B cell (primary cell): ENCODE measurements around the gene ARID3A. TPM values are rescaled to one million over a fixed set of nuclear protein-coding genes. Genes with fewer than 3 reads are reported as not detected.
A peak's percentile ranks its signal among the peaks of the same experiment; 100 is the strongest.

ENCODE experiments used
- ATAC-seq: fragments of 200-7000 bp; cut with Tn5 transposase; one replicate; pipeline ENCODE4 v1.10.0; 2021; ENCODE audit warnings: low read depth, mild to moderate bottlenecking, moderate number of reproducible peaks, moderate library complexity
- CTCF ChIA-PET: fragments of 350-600 bp; sonication (Branson Sonifier 250); formaldehyde crosslinking; loops from one replicate; lab custom pipeline; 2021; ENCODE audit warnings: antibody characterized with exemption, inconsistent platforms; lab: Charles Lee
- POLR2A ChIA-PET: fragments of 350-600 bp; sonication (Branson Sonifier 250); formaldehyde crosslinking; loops from one replicate; lab custom pipeline; 2021; ENCODE audit warnings: antibody characterized with exemption; lab: Charles Lee
- DNase-seq: peaks from one replicate; pipeline ENCODE4 v3.0.0; 2013
- H2AFZ ChIP-seq: 2 replicates; pipeline ENCODE4 v1.6.1; 2012; ENCODE audit warnings: mild to moderate bottlenecking, low read depth, low read length; ENCODE audit not compliant: insufficient read depth, poor library complexity, severe bottlenecking
- H3K27ac ChIP-seq, 2 donors: 1 replicate in 1 of 2; 2 replicates in 1 of 2; pipeline ENCODE4 v1.5.1; 2012 to 2013; ENCODE audit warnings: low read length in 2 of 2, mild to moderate bottlenecking in 2 of 2, moderate library complexity in 1 of 2
- H3K27me3 ChIP-seq, 4 experiments: fragments of 200-600 bp in 1 of 4; sonication (generic) in 1 of 4; replicated peaks in 1 of 4; 1 replicate in 2 of 4; 2 replicates in 2 of 4; pipeline versions ENCODE4 v1.6.1 to v1.7.0; 2013 to 2016; ENCODE audit warnings: low read length in 3 of 4, mild to moderate bottlenecking in 2 of 4, mixed read lengths in 1 of 4, moderate library complexity in 1 of 4; ENCODE audit not compliant: insufficient read depth in 4 of 4, control insufficient read depth in 3 of 4; ENCODE audit errors: control extremely low read depth in 1 of 4
- H3K36me3 ChIP-seq, 2 experiments: replicated peaks in 1 of 2; 1 replicate in 1 of 2; 2 replicates in 1 of 2; pipeline versions ENCODE4 v1.6.1 to v1.7.1; 2013; ENCODE audit warnings: low read length in 1 of 2; ENCODE audit not compliant: insufficient read depth in 2 of 2, control insufficient read depth in 1 of 2; ENCODE audit errors: control extremely low read depth in 1 of 2, extremely low read depth in 1 of 2
- H3K4me1 ChIP-seq, 2 donors: fragments of 200-600 bp in 1 of 2; sonication (generic) in 1 of 2; 1 replicate in 1 of 2; 2 replicates in 1 of 2; pipeline versions ENCODE4 v1.5.1 to v1.6.1; 2013 to 2017; ENCODE audit warnings: low read length in 2 of 2; ENCODE audit not compliant: control insufficient read depth in 2 of 2, insufficient read depth in 2 of 2
- H3K4me2 ChIP-seq: replicated peaks from 2 replicates; pipeline ENCODE3; 2012; ENCODE audit warnings: mild to moderate bottlenecking, low read depth, low read length; ENCODE audit not compliant: poor library complexity, severe bottlenecking
- H3K4me3 ChIP-seq, 5 experiments: fragments of 200-600 bp in 1 of 5; sonication (generic) in 1 of 5; 1 replicate in 3 of 5; 2 replicates in 2 of 5; pipeline versions ENCODE4 v1.5.1 to v1.7.0; 2011 to 2016; ENCODE audit warnings: low read length in 4 of 5, mild to moderate bottlenecking in 4 of 5, low read depth in 2 of 5, control low read depth in 1 of 5, moderate library complexity in 1 of 5; ENCODE audit not compliant: insufficient read depth in 1 of 5; ENCODE audit errors: control extremely low read depth in 1 of 5, extremely low read depth in 1 of 5
- H3K79me2 ChIP-seq: fragments of 200-600 bp; sonication (generic); one replicate; pipeline ENCODE4 v1.6.0; 2016; ENCODE audit warnings: low read length; ENCODE audit not compliant: control insufficient read depth, insufficient read depth
- H3K9ac ChIP-seq: fragments of 200-600 bp; sonication (generic); 2 replicates; pipeline ENCODE4 v1.6.1; 2017; ENCODE audit warnings: mild to moderate bottlenecking, low read length, moderate library complexity
- H3K9me3 ChIP-seq, 3 donors: one replicate each; pipeline versions ENCODE4 v1.6.1 to v1.7.1; 2013; ENCODE audit warnings: low read length in 2 of 3; ENCODE audit not compliant: control insufficient read depth in 2 of 3, insufficient read depth in 1 of 3; ENCODE audit errors: control extremely low read depth in 1 of 3
- H4K20me1 ChIP-seq: 2 replicates; pipeline ENCODE4 v1.6.0; 2012; ENCODE audit warnings: mild to moderate bottlenecking, low read length; ENCODE audit not compliant: insufficient read depth, control insufficient read depth, poor library complexity, severe bottlenecking
- H3K27ac Mint-ChIP-seq: one replicate; pipeline ENCODE4 v1.8.0; 2021; ENCODE audit warnings: mixed read lengths
- H3K27me3 Mint-ChIP-seq: one replicate; pipeline ENCODE4 v1.8.0; 2021; ENCODE audit warnings: mixed read lengths
- H3K4me1 Mint-ChIP-seq: one replicate; pipeline ENCODE4 v1.8.0; 2021; ENCODE audit warnings: mixed read lengths
- H3K4me3 Mint-ChIP-seq: one replicate; pipeline ENCODE4 v1.8.0; 2021; ENCODE audit warnings: mixed read lengths
- H3K9me3 Mint-ChIP-seq: one replicate; pipeline ENCODE4 v1.8.0; 2022; ENCODE audit warnings: mixed read lengths; ENCODE audit not compliant: insufficient read depth
- EZH2 ChIP-seq: IDR thresholded peaks from 2 replicates; pipeline ENCODE4 v1.6.1; 2012; ENCODE audit warnings: borderline replicate concordance, low read depth, mild to moderate bottlenecking, moderate library complexity, low read length; ENCODE audit not compliant: insufficient read depth, poor library complexity, severe bottlenecking
- WGBS: methylation state at CpG from one replicate; pipeline ENCODE4 v1.1.5; 2013; ENCODE audit warnings: missing lambda C conversion rate; ENCODE audit not compliant: insufficient coverage; 5-methylcytosine and 5-hydroxymethylcytosine counted together
- intact Hi-C: fragments of 100-400 bp; cut with micrococcal nuclease; formaldehyde crosslinking; loops from one replicate; pipeline ENCODE4 v1.10.0; 2022
- polyA plus RNA-seq: library from polyadenylated mRNA; depleted of rRNA; stranded (reverse); fragments of >200 nt; gene quantifications from 2 replicates; pipeline ENCODE4 v1.2.3, GENCODE V29; 2012
- total RNA-seq, 2 donors: library from RNA; stranded (reverse); fragments of 120-200 nt in 1 of 2; gene quantifications; 1 replicate in 1 of 2; 2 replicates in 1 of 2; pipeline versions ENCODE4 v1.2.3 to v1.2.4, GENCODE V29; 2013 to 2022
- TF ChIP-seq, protein P1 (sequence below): fragments of 200-600 bp; IDR thresholded peaks from one replicate; pipeline ENCODE4 v1.8.0; 2022; ENCODE audit warnings: antibody characterized with exemption, mild to moderate bottlenecking

Gene ARID3A
- total and polyA plus RNA-seq, 2 donors (not counting 1 experiment from before 2014, with no cell fraction given), result 22.9 to 60.5 TPM

GRCh38 chr19:1019980-1020867, 94.4 kb downstream of the ARID3A start:
- WGBS, result 1% methylated on average over 60 of the region's 60 CpGs
- peak overlapping the region; percentile 87 for H3K27ac Mint-ChIP-seq
- H3K9me3 Mint-ChIP-seq, result no peaks in the 10 kb centered on the region
- H3K4me3 ChIP-seq, result peak overlapping the region; percentile 34 to 94 (median 87)
- H3K4me3 Mint-ChIP-seq, result peak overlapping the region; percentile 89
- ChIA-PET CTCF (interaction anchor here (1.4 to 1.8 kb wide), 2 partner anchors 15 to 17 kb away, joined by 3 to 4 read pairs; no protein-coding TSS in a partner anchor), POLR2A (interaction anchor here (0.5 to 1.4 kb wide), 7 partner anchors 20 to 492 kb away, joined by 3 to 6 read pairs (median 3); partner anchors contain the start of genes ABCA7 and ARHGAP45)
- DNase-seq (peak; percentile 47), ATAC-seq (no peak)
- peaks cover 46% of the 10 kb centered on the region for H3K4me1 Mint-ChIP-seq
- TF ChIP-seq, protein P1, sequence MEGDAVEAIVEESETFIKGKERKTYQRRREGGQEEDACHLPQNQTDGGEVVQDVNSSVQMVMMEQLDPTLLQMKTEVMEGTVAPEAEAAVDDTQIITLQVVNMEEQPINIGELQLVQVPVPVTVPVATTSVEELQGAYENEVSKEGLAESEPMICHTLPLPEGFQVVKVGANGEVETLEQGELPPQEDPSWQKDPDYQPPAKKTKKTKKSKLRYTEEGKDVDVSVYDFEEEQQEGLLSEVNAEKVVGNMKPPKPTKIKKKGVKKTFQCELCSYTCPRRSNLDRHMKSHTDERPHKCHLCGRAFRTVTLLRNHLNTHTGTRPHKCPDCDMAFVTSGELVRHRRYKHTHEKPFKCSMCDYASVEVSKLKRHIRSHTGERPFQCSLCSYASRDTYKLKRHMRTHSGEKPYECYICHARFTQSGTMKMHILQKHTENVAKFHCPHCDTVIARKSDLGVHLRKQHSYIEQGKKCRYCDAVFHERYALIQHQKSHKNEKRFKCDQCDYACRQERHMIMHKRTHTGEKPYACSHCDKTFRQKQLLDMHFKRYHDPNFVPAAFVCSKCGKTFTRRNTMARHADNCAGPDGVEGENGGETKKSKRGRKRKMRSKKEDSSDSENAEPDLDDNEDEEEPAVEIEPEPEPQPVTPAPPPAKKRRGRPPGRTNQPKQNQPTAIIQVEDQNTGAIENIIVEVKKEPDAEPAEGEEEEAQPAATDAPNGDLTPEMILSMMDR, result no peak
- TF ChIP-seq EZH2, result no peak
- H3K79me2 ChIP-seq, result peaks cover 58% of the 10 kb centered on the region
- intact Hi-C loops, result loop anchor here (2.0 to 10.0 kb wide), 2 partner anchors 75 to 225 kb away; partner anchors contain the start of genes ATP5F1D, MIDN and POLR2E
- no peaks in the 10 kb centered on the region for H3K27me3 ChIP-seq
- H3K4me1 ChIP-seq, result peaks cover 41 to 65% of the 10 kb centered on the region in 2 donors
- H3K4me2 ChIP-seq, result peak overlapping the region; percentile 99
- H3K36me3 ChIP-seq, result peaks cover 0 to 8% of the 10 kb centered on the region in 2 experiments
- H3K9me3 ChIP-seq, result no peaks in the 10 kb centered on the region
- peak overlapping the region; percentile 55 to 99 for H3K27ac ChIP-seq
- peak overlapping the region; percentile 95 for H3K9ac ChIP-seq
- no peaks in the 10 kb centered on the region for H3K27me3 Mint-ChIP-seq
- H2AFZ ChIP-seq, result peak overlapping the region; percentile 56
- H4K20me1 ChIP-seq, result peaks cover 54% of the 10 kb centered on the region
